ENCODE results near the gene POLR3K. TPM values are rescaled to one million over a fixed set of nuclear protein-coding genes. Genes with fewer than 3 reads are reported as not detected.
A peak's percentile ranks its signal among the peaks of the same experiment; 100 is the strongest.

Gene POLR3K
- total RNA-seq, 1 experiment from 2014 or later: 40.1 TPM

DNA sequence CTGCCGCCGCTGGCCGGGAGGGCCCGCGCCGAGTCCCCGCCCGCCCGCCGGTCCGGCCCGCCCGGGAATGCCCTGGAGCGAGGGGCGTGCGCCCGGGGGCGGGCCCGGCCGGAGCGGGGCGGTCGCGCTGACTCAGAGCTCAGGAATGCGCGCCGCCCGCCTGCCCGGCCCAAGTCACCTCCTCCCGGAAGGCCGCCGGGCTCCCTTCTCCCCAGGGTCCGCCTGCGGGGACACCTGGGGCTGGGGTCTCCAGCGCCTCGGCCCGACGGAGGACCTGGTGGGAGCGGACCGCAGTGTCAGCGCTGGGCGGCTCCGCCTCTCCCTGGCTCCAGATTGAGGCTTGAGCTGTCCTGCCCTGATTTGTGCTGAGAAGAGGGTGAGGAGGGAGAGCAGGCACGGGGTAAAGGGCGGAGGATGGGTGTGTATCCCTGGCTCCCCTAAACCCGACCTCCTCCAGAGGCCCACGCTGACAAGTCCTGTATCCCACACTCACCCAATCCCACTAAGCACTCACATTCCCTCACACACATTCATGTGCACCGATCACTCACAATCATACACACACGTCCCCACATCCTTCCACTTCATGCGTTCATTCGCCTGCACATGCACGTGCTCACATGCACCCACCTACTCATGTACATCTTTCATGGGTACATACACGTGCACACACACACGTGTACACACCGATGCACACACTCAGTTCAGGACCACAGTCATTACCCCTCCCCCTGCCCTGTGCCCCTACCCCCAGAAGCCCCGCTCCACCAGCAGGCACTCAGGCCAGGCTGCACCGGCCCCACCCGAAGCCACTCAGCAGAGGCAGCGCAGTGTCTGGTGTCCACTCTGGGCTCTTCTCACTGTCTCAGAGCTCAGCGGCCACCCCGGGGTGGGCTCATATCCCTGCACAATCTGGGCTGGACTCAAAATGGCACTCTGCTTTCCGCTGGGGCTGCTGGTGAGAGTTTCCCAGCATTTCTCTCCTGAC is 19.4 kb upstream of the POLR3K start, which contains the start of gene RHBDF1 (continued):
- TF ChIP-seq, protein P1, sequence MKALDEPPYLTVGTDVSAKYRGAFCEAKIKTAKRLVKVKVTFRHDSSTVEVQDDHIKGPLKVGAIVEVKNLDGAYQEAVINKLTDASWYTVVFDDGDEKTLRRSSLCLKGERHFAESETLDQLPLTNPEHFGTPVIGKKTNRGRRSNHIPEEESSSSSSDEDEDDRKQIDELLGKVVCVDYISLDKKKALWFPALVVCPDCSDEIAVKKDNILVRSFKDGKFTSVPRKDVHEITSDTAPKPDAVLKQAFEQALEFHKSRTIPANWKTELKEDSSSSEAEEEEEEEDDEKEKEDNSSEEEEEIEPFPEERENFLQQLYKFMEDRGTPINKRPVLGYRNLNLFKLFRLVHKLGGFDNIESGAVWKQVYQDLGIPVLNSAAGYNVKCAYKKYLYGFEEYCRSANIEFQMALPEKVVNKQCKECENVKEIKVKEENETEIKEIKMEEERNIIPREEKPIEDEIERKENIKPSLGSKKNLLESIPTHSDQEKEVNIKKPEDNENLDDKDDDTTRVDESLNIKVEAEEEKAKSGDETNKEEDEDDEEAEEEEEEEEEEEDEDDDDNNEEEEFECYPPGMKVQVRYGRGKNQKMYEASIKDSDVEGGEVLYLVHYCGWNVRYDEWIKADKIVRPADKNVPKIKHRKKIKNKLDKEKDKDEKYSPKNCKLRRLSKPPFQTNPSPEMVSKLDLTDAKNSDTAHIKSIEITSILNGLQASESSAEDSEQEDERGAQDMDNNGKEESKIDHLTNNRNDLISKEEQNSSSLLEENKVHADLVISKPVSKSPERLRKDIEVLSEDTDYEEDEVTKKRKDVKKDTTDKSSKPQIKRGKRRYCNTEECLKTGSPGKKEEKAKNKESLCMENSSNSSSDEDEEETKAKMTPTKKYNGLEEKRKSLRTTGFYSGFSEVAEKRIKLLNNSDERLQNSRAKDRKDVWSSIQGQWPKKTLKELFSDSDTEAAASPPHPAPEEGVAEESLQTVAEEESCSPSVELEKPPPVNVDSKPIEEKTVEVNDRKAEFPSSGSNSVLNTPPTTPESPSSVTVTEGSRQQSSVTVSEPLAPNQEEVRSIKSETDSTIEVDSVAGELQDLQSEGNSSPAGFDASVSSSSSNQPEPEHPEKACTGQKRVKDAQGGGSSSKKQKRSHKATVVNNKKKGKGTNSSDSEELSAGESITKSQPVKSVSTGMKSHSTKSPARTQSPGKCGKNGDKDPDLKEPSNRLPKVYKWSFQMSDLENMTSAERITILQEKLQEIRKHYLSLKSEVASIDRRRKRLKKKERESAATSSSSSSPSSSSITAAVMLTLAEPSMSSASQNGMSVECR (CRISPR knock-in tag; IDR thresholded peaks at IDR 0.05; ENCODE audit: borderline replicate concordance): 0 out of 2 replicates have a peak, but pooled peaks have one; percentile 16
- TF ChIP-seq MYBL2 (CRISPR knock-in tag; IDR thresholded peaks at IDR 0.05): no peak
- TF ChIP-seq ZNF416 (CRISPR knock-in tag; IDR thresholded peaks at IDR 0.05): 0 out of 2 replicates have a peak, but pooled peaks have one; percentile 3

DNA sequence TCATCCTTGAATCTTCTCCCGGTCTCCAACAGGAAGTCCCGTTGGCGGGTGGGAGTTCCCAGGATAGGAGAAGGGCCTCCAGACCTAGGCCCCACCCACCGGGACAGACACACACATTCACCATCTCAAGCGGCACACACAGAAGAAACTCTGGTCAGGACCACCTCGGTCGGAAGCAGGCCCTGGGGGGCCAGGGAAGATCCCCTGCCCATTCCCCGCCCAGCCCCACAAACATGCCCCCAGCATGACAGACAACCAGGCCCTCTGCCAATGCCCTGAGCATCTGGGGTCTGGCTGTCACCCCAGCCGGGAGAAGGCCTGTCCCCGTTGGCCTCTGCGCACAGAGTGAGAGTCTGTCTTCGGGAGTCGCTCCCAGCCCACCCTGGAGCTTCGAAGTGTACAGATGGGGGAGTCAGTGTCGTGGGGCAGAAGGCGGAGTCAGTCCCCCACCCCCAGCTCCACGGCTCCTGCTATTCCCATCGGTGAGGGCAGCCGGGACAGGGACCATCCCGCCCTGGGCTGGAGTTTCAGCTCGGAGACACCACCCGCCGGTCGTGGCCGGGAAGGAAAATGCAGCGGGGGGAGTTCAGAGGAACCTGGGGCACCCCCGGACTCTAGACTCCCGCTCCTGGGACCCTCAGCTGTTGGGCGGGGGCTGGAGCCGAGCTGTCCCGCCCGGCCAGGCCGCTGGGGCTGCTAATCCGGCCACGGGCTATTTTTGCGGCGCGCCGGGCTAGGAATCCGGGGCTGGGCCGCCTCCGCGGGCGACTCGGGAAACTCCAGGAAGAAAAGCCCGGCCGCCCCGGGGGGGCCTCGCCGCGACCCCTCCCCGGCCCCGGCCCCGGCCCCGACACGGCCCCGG is 18.4 kb upstream of the POLR3K start:
- CTCF ChIA-PET: interaction anchor here (0.6 to 16.9 kb wide), 7 partner anchors 19 to 291 kb away, joined by 4 to 493 read pairs (median 12); partner anchors contain the start of genes AXIN1, POLR3K and SNRNP25
- Mint-ChIP-seq H3K36me3 (no peaks in the 10 kb centered on the region), H3K27ac (peak overlapping the region; percentile 88), H3K4me3 (peak overlapping the region; percentile 81), H3K4me1 (peaks cover 59% of the 10 kb centered on the region), H3K9me3 (no peaks in the 10 kb centered on the region), H3K27me3 (ENCODE audit: low read depth) (no peaks in the 10 kb centered on the region; the same call in 1 of the 2 replicates)
- TF ChIP-seq, protein P2, sequence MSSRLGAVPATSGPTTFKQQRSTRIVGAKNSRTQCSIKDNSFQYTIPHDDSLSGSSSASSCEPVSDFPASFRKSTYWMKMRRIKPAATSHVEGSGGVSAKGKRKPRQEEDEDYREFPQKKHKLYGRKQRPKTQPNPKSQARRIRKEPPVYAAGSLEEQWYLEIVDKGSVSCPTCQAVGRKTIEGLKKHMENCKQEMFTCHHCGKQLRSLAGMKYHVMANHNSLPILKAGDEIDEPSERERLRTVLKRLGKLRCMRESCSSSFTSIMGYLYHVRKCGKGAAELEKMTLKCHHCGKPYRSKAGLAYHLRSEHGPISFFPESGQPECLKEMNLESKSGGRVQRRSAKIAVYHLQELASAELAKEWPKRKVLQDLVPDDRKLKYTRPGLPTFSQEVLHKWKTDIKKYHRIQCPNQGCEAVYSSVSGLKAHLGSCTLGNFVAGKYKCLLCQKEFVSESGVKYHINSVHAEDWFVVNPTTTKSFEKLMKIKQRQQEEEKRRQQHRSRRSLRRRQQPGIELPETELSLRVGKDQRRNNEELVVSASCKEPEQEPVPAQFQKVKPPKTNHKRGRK (CRISPR knock-in tag; IDR thresholded peaks at IDR 0.05; ENCODE audit: borderline replicate concordance): no peak
- TF ChIP-seq, protein P1 (CRISPR knock-in tag; IDR thresholded peaks at IDR 0.05; ENCODE audit: borderline replicate concordance): 0 out of 2 replicates have a peak, but pooled peaks have one; percentile 33
- 0 out of 2 replicates have a peak, but pooled peaks have one; percentile 4 for TF ChIP-seq TEAD1 (CRISPR knock-in tag; IDR thresholded peaks at IDR 0.05)
- TF ChIP-seq, protein P3, sequence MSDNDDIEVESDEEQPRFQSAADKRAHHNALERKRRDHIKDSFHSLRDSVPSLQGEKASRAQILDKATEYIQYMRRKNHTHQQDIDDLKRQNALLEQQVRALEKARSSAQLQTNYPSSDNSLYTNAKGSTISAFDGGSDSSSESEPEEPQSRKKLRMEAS (CRISPR knock-in tag; IDR thresholded peaks at IDR 0.05): 0 out of 2 replicates have a peak, but pooled peaks have one; percentile 26
- ATAC-seq: peak; percentile 53
- peak; percentile 78 for DNase-seq (ENCODE audit: low spot score)
- POLR2A ChIA-PET: interaction anchor here (0.6 to 3.0 kb wide), 11 partner anchors 9 to 167 kb away, joined by 3 to 16 read pairs (median 4); partner anchors contain the start of genes POLR3K and SNRNP25
